ENCODE results near the gene RNF123.
A peak's percentile ranks its signal among the peaks of the same experiment; 100 is the strongest.

Gene RNF123

GRCh38 chr3:49665822-49666519 lies 23.4 kb upstream of the RNF123 start:
- 0 out of 3 replicates have a peak, but pooled peaks have one; percentile 11 for ATAC-seq
- TF ChIP-seq TOX (CRISPR knock-in tag; IDR thresholded peaks at IDR 0.05; ENCODE audit: borderline replicate concordance): no peak
- TF ChIP-seq CSDC2 (CRISPR knock-in tag; IDR thresholded peaks at IDR 0.05): no peak
- TF ChIP-seq BACH2 (CRISPR knock-in tag; IDR thresholded peaks at IDR 0.05; ENCODE audit: borderline replicate concordance): no peak
- TF ChIP-seq TCF4 (CRISPR knock-in tag; IDR thresholded peaks at IDR 0.05; ENCODE audit: borderline replicate concordance): no peak
- no peak for TF ChIP-seq SNAI2 (CRISPR knock-in tag; IDR thresholded peaks at IDR 0.05)
- no peak for TF ChIP-seq ZFP3 (CRISPR knock-in tag; IDR thresholded peaks at IDR 0.05)
- no peak for TF ChIP-seq ZC3H10 (CRISPR knock-in tag; IDR thresholded peaks at IDR 0.05)
- TF ChIP-seq ISL1 (CRISPR knock-in tag; IDR thresholded peaks at IDR 0.05): no peak
- TF ChIP-seq ARNTL (CRISPR knock-in tag; IDR thresholded peaks at IDR 0.05; ENCODE audit: borderline replicate concordance, low read depth): no peak
- TF ChIP-seq, protein P1, sequence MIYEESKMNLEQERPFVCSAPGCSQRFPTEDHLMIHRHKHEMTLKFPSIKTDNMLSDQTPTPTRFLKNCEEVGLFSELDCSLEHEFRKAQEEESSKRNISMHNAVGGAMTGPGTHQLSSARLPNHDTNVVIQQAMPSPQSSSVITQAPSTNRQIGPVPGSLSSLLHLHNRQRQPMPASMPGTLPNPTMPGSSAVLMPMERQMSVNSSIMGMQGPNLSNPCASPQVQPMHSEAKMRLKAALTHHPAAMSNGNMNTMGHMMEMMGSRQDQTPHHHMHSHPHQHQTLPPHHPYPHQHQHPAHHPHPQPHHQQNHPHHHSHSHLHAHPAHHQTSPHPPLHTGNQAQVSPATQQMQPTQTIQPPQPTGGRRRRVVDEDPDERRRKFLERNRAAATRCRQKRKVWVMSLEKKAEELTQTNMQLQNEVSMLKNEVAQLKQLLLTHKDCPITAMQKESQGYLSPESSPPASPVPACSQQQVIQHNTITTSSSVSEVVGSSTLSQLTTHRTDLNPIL (CRISPR knock-in tag; IDR thresholded peaks at IDR 0.05; ENCODE audit: low read depth): no peak
- no peak for TF ChIP-seq ESRRG (CRISPR knock-in tag; IDR thresholded peaks at IDR 0.05)
- TF ChIP-seq, protein P2, sequence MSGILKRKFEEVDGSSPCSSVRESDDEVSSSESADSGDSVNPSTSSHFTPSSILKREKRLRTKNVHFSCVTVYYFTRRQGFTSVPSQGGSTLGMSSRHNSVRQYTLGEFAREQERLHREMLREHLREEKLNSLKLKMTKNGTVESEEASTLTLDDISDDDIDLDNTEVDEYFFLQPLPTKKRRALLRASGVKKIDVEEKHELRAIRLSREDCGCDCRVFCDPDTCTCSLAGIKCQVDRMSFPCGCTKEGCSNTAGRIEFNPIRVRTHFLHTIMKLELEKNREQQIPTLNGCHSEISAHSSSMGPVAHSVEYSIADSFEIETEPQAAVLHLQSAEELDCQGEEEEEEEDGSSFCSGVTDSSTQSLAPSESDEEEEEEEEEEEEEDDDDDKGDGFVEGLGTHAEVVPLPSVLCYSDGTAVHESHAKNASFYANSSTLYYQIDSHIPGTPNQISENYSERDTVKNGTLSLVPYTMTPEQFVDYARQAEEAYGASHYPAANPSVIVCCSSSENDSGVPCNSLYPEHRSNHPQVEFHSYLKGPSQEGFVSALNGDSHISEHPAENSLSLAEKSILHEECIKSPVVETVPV (CRISPR knock-in tag; IDR thresholded peaks at IDR 0.05): no peak
- TF ChIP-seq ZNF8 (CRISPR knock-in tag; IDR thresholded peaks at IDR 0.05): no peak
- TF ChIP-seq ZFP30 (CRISPR knock-in tag; IDR thresholded peaks at IDR 0.05): no peak
- no peak for TF ChIP-seq TSHZ2 (CRISPR knock-in tag; IDR thresholded peaks at IDR 0.05)
- TF ChIP-seq PPARA (CRISPR knock-in tag; IDR thresholded peaks at IDR 0.05; ENCODE audit: borderline replicate concordance): no peak
- TF ChIP-seq ZNF565 (CRISPR knock-in tag; conservative IDR thresholded peaks at IDR 0.05; ENCODE audit: low read depth): no peak
- no peak for TF ChIP-seq POU6F1 (CRISPR knock-in tag; IDR thresholded peaks at IDR 0.05; ENCODE audit: borderline replicate concordance, low read depth)
- TF ChIP-seq ZNF70 (CRISPR knock-in tag; IDR thresholded peaks at IDR 0.05): no peak

DNA sequence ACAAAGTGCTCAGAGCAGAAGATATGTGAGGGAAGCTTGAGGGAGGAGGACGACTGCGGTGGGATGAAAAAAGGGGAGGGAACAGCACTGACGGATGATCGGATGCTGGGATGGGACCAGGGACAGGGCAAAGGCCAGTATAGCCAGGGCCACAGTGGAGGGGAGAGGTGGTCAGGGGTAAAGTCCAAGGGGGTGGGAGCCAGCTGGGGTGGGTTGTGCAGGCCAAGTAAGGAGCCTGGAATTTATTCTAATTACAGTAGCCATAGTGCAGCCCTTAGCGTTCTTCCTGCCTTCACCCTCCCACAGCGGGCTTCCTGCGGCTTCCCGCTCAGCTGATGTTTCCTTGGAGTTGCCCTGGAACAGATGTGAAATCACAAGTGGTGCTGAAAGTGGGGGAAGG lies 22.8 kb upstream of the RNF123 start:
- TF ChIP-seq ISL1 (CRISPR knock-in tag; IDR thresholded peaks at IDR 0.05): no peak
- TF ChIP-seq TSHZ2 (CRISPR knock-in tag; IDR thresholded peaks at IDR 0.05): no peak
- TF ChIP-seq ZNF565 (CRISPR knock-in tag; conservative IDR thresholded peaks at IDR 0.05; ENCODE audit: low read depth): no peak
- no peak for ATAC-seq
